HepG2 (cell line): ENCODE results near the gene ITGB2. TPM values are rescaled to one million over a fixed set of nuclear protein-coding genes. Genes with fewer than 3 reads are reported as not detected.

Experiments used
- CENPT ChIP-seq: sonication (generic); formaldehyde crosslinking; IDR thresholded peaks from 2 replicates; pipeline ENCODE4 v1.8.0; 2022; ENCODE audit warnings: low read depth, mild to moderate bottlenecking, moderate library complexity, missing genetic modification reagents
- MYPOP ChIP-seq: sonication (generic); formaldehyde crosslinking; IDR thresholded peaks from 2 replicates; pipeline ENCODE4 v1.8.1; 2023; ENCODE audit warnings: mild to moderate bottlenecking, moderate library complexity, missing genetic modification reagents
- RBAK ChIP-seq: sonication (generic); formaldehyde crosslinking; IDR thresholded peaks from 2 replicates; pipeline ENCODE4 v1.5.1; 2020; ENCODE audit warnings: mild to moderate bottlenecking, missing genetic modification reagents
- THAP9 ChIP-seq: sonication (generic); formaldehyde crosslinking; IDR thresholded peaks from 2 replicates; pipeline ENCODE4; 2020; ENCODE audit warnings: missing genetic modification reagents, mild to moderate bottlenecking, borderline replicate concordance
- ZBTB3 ChIP-seq: sonication (generic); formaldehyde crosslinking; IDR thresholded peaks from 2 replicates; pipeline ENCODE4 v1.4.0; 2020; ENCODE audit warnings: low read depth, mild to moderate bottlenecking, moderate library complexity, missing genetic modification reagents, borderline replicate concordance
- ZFP37 ChIP-seq: sonication (generic); formaldehyde crosslinking; IDR thresholded peaks from 2 replicates; pipeline ENCODE4 v1.4.0; 2020; ENCODE audit warnings: missing genetic modification reagents, borderline replicate concordance
- ZNF629 ChIP-seq: sonication (generic); formaldehyde crosslinking; conservative IDR thresholded peaks from 2 replicates; pipeline ENCODE4 v1.5.0; 2020; ENCODE audit warnings: missing genetic modification reagents
- ZNF891 ChIP-seq: sonication (generic); formaldehyde crosslinking; IDR thresholded peaks from 2 replicates; pipeline ENCODE4 v1.5.0; 2020; ENCODE audit warnings: mild to moderate bottlenecking, missing genetic modification reagents
- polyA plus RNA-seq, 8 experiments: library from polyadenylated mRNA; depleted of rRNA in 3 of 8; stranded (reverse) in 7 of 8; unstranded in 1 of 8; fragments of >200 nt; fragmentation: Illumina TruSeq in 4 of 8; extraction: Trizol in 4 of 8; gene quantifications; 2 replicates each; pipeline versions ENCODE4 v1.2.1 to v1.2.3, GENCODE V29; 2011 to 2016; ENCODE audit warnings: low read depth in 4 of 8, missing spikeins in 1 of 8, mixed read lengths in 1 of 8; ENCODE audit not compliant: insufficient read depth in 1 of 8
- total RNA-seq, 5 experiments: library from RNA; depleted of rRNA; stranded (reverse); fragments of >200 nt; fragmentation: Illumina TruSeq; extraction: Trizol; gene quantifications; 2 replicates each; pipeline ENCODE4 v1.2.3, GENCODE V29; 2016; ENCODE audit warnings: low read depth in 1 of 5
- TF ChIP-seq, protein P1 (sequence below): sonication (generic); formaldehyde crosslinking; IDR thresholded peaks from 2 replicates; pipeline ENCODE4 v1.8.1; 2023; ENCODE audit warnings: missing genetic modification reagents, mild to moderate bottlenecking, borderline replicate concordance
- TF ChIP-seq, protein P2 (sequence below): sonication (generic); formaldehyde crosslinking; IDR thresholded peaks from 2 replicates; pipeline ENCODE4 v1.8.1; 2022; ENCODE audit warnings: low read depth, mild to moderate bottlenecking, missing genetic modification reagents
- TF ChIP-seq, protein P3 (sequence below): sonication (generic); formaldehyde crosslinking; IDR thresholded peaks from 2 replicates; pipeline ENCODE4 v1.5.1; 2020; ENCODE audit warnings: mild to moderate bottlenecking, missing genetic modification reagents, borderline replicate concordance

ITGB2 gene
- total and polyA plus RNA-seq, 2 of the 13 experiments (the other 11 are each of a cell fraction or from before 2014, with no cell fraction given) = 4.2 to 18.0 TPM

GRCh38 chr21:44869781-44870747 is 50.6 kb downstream of the ITGB2 start (continued):
- TF ChIP-seq ZFP37 (CRISPR knock-in tag) = 0 out of 2 replicates have a peak, but pooled peaks have one; percentile 19
- no peak for TF ChIP-seq THAP9 (CRISPR knock-in tag)
- TF ChIP-seq, protein P1, sequence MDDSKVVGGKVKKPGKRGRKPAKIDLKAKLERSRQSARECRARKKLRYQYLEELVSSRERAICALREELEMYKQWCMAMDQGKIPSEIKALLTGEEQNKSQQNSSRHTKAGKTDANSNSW = no peak
- no peak for TF ChIP-seq ZBTB3 (CRISPR knock-in tag)
- TF ChIP-seq, protein P2, sequence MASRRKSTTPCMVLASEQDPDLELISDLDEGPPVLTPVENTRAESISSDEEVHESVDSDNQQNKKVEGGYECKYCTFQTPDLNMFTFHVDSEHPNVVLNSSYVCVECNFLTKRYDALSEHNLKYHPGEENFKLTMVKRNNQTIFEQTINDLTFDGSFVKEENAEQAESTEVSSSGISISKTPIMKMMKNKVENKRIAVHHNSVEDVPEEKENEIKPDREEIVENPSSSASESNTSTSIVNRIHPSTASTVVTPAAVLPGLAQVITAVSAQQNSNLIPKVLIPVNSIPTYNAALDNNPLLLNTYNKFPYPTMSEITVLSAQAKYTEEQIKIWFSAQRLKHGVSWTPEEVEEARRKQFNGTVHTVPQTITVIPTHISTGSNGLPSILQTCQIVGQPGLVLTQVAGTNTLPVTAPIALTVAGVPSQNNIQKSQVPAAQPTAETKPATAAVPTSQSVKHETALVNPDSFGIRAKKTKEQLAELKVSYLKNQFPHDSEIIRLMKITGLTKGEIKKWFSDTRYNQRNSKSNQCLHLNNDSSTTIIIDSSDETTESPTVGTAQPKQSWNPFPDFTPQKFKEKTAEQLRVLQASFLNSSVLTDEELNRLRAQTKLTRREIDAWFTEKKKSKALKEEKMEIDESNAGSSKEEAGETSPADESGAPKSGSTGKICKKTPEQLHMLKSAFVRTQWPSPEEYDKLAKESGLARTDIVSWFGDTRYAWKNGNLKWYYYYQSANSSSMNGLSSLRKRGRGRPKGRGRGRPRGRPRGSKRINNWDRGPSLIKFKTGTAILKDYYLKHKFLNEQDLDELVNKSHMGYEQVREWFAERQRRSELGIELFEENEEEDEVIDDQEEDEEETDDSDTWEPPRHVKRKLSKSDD (CRISPR knock-in tag) = no peak
- no peak for TF ChIP-seq CENPT (CRISPR knock-in tag)
- TF ChIP-seq MYPOP (CRISPR knock-in tag) = peak; percentile 55; the same call in 1 of the 2 replicates
- no peak for TF ChIP-seq ZNF629
- TF ChIP-seq ZNF891 (CRISPR knock-in tag) = no peak
- TF ChIP-seq, protein P3, sequence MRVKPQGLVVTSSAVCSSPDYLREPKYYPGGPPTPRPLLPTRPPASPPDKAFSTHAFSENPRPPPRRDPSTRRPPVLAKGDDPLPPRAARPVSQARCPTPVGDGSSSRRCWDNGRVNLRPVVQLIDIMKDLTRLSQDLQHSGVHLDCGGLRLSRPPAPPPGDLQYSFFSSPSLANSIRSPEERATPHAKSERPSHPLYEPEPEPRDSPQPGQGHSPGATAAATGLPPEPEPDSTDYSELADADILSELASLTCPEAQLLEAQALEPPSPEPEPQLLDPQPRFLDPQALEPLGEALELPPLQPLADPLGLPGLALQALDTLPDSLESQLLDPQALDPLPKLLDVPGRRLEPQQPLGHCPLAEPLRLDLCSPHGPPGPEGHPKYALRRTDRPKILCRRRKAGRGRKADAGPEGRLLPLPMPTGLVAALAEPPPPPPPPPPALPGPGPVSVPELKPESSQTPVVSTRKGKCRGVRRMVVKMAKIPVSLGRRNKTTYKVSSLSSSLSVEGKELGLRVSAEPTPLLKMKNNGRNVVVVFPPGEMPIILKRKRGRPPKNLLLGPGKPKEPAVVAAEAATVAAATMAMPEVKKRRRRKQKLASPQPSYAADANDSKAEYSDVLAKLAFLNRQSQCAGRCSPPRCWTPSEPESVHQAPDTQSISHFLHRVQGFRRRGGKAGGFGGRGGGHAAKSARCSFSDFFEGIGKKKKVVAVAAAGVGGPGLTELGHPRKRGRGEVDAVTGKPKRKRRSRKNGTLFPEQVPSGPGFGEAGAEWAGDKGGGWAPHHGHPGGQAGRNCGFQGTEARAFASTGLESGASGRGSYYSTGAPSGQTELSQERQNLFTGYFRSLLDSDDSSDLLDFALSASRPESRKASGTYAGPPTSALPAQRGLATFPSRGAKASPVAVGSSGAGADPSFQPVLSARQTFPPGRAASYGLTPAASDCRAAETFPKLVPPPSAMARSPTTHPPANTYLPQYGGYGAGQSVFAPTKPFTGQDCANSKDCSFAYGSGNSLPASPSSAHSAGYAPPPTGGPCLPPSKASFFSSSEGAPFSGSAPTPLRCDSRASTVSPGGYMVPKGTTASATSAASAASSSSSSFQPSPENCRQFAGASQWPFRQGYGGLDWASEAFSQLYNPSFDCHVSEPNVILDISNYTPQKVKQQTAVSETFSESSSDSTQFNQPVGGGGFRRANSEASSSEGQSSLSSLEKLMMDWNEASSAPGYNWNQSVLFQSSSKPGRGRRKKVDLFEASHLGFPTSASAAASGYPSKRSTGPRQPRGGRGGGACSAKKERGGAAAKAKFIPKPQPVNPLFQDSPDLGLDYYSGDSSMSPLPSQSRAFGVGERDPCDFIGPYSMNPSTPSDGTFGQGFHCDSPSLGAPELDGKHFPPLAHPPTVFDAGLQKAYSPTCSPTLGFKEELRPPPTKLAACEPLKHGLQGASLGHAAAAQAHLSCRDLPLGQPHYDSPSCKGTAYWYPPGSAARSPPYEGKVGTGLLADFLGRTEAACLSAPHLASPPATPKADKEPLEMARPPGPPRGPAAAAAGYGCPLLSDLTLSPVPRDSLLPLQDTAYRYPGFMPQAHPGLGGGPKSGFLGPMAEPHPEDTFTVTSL (CRISPR knock-in tag) = no peak
- no peak for TF ChIP-seq RBAK (CRISPR knock-in tag)
